HG03103 (cell line): ENCODE measurements around the gene GDPD3.

Experiments
- ATAC-seq: cut with Tn5 transposase; IDR thresholded peaks from one replicate; pipeline ENCODE4 v1.9.1; 2021; ENCODE audit warnings: low read depth; ENCODE audit not compliant: unreplicated experiment

Gene GDPD3

GRCh38 chr16:30113031-30113710, at the start of gene GDPD3:
Gene GDPD3, minus strand, starts transcription at chr16:30113537. Its CDS starts 59 bp downstream, at chr16:30113478.
- no peak for ATAC-seq

- no peak for ATAC-seq
Observed at GRCh38 chr16:30157214-30157613, 43.9 kb upstream of the GDPD3 start.

GRCh38 chr16:30155188-30155587, 41.9 kb upstream of the GDPD3 start:
- ATAC-seq = no peak

GRCh38 chr16:30152517-30152916, 39.2 kb upstream of the GDPD3 start:
- ATAC-seq = no peak

GRCh38 chr16:30151091-30151490, 37.8 kb upstream of the GDPD3 start:
- ATAC-seq = no peak

- no peak for ATAC-seq
Observed at GRCh38 chr16:30149250-30149930, 36.1 kb upstream of the GDPD3 start.

GRCh38 chr16:30147843-30148510, 34.6 kb upstream of the GDPD3 start:
- ATAC-seq = no peak

- no peak for ATAC-seq
Observed at GRCh38 chr16:30145657-30146056, 32.3 kb upstream of the GDPD3 start.

GRCh38 chr16:30144917-30145316, 31.6 kb upstream of the GDPD3 start:
- ATAC-seq = no peak

GRCh38 chr16:30144017-30144416, 30.7 kb upstream of the GDPD3 start:
- no peak for ATAC-seq

GRCh38 chr16:30143347-30143702, 30.0 kb upstream of the GDPD3 start:
- no peak for ATAC-seq

GRCh38 chr16:30142672-30143346, 29.5 kb upstream of the GDPD3 start:
- no peak for ATAC-seq

GRCh38 chr16:30141750-30142149, 28.4 kb upstream of the GDPD3 start:
- no peak for ATAC-seq

GRCh38 chr16:30139583-30140481, 26.5 kb upstream of the GDPD3 start:
- no peak for ATAC-seq

GRCh38 chr16:30137897-30138296, 24.6 kb upstream of the GDPD3 start:
- ATAC-seq = no peak

- ATAC-seq = no peak
Observed at GRCh38 chr16:30136971-30137605, 23.8 kb upstream of the GDPD3 start.

- no peak for ATAC-seq
Observed at GRCh38 chr16:30132591-30132990, 19.3 kb upstream of the GDPD3 start.

GRCh38 chr16:30131869-30132475, 18.6 kb upstream of the GDPD3 start:
- ATAC-seq = no peak

GRCh38 chr16:30127993-30128392, 14.7 kb upstream of the GDPD3 start:
- ATAC-seq = no peak
